HepG2 (cell line): ENCODE data around the gene ACSL5. TPM values are rescaled to one million over a fixed set of nuclear protein-coding genes. Genes with fewer than 3 reads are reported as not detected.

Source experiments
- AGO2 ChIP-seq: fragments of 200-400 bp; formaldehyde crosslinking; optimal IDR thresholded peaks from 2 replicates; pipeline ENCODE3; 2017; ENCODE audit warnings: mild to moderate bottlenecking, low read depth, low read length, moderate library complexity
- CBFB ChIP-seq: sonication (generic); formaldehyde crosslinking; IDR thresholded peaks from 2 replicates; pipeline ENCODE4 v1.4.0; 2020; ENCODE audit warnings: missing genetic modification reagents
- CEBPB ChIP-seq: IDR thresholded peaks from 2 replicates; pipeline ENCODE4 v1.6.1; 2011; ENCODE audit warnings: low read depth, low read length, improper control_type of control experiment, borderline replicate concordance
- CEBPG ChIP-seq: IDR thresholded peaks from 2 replicates; pipeline ENCODE4 v1.6.1; 2016
- CENPX ChIP-seq: sonication (generic); formaldehyde crosslinking; IDR thresholded peaks from 2 replicates; pipeline ENCODE4 v1.9.0; 2021; ENCODE audit warnings: mild to moderate bottlenecking, missing genetic modification reagents, moderate library complexity
- CREM ChIP-seq, 2 experiments: sonication (generic) in 1 of 2; formaldehyde crosslinking in 1 of 2; IDR thresholded peaks; 2 replicates each; pipeline versions ENCODE4 v1.4.0 to v1.6.1; 2016 to 2020; ENCODE audit warnings: antibody characterized with exemption in 1 of 2, mild to moderate bottlenecking in 1 of 2, missing genetic modification reagents in 1 of 2
- ELF3 ChIP-seq: IDR thresholded peaks from 2 replicates; pipeline ENCODE4 v1.6.1; 2016; ENCODE audit warnings: missing genetic modification reagents, missing compliant biosample characterization
- ISL2 ChIP-seq: sonication (generic); formaldehyde crosslinking; IDR thresholded peaks from 2 replicates; pipeline ENCODE4 v1.5.0; 2020; ENCODE audit warnings: missing genetic modification reagents
- KAT8 ChIP-seq: IDR thresholded peaks from 2 replicates; pipeline ENCODE4 v1.6.1; 2016; ENCODE audit warnings: missing genetic modification reagents, missing compliant biosample characterization
- NCOA2 ChIP-seq: sonication (generic); formaldehyde crosslinking; IDR thresholded peaks from 2 replicates; pipeline ENCODE4 v1.8.0; 2022; ENCODE audit warnings: inconsistent platforms
- NFIC ChIP-seq: IDR thresholded peaks from 2 replicates; pipeline ENCODE4 v1.6.1; 2012; ENCODE audit warnings: mild to moderate bottlenecking, low read length, inconsistent platforms
- NFRKB ChIP-seq: fragments of 450-650 bp; IDR thresholded peaks from 2 replicates; pipeline ENCODE4 v1.6.1; 2017
- NONO ChIP-seq, 2 experiments: fragments of 450-650 bp in 1 of 2; sonication (generic) in 1 of 2; formaldehyde crosslinking in 1 of 2; IDR thresholded peaks in 1 of 2; conservative IDR thresholded peaks in 1 of 2; 2 replicates each; pipeline versions ENCODE4 v1.6.1 to v1.8.0; 2017 to 2022; ENCODE audit warnings: mild to moderate bottlenecking in 1 of 2, missing genetic modification reagents in 1 of 2, moderate library complexity in 1 of 2
- TOPORS ChIP-seq: sonication (generic); formaldehyde crosslinking; IDR thresholded peaks from 2 replicates; pipeline ENCODE4 v1.8.0; 2023; ENCODE audit warnings: mild to moderate bottlenecking, missing genetic modification reagents
- TP53 ChIP-seq: sonication (generic); formaldehyde crosslinking; conservative IDR thresholded peaks from 2 replicates; pipeline ENCODE4 v1.4.0; 2020; ENCODE audit warnings: missing genetic modification reagents
- YEATS4 ChIP-seq: sonication (generic); formaldehyde crosslinking; IDR thresholded peaks from 2 replicates; pipeline ENCODE4 v1.4.0; 2020; ENCODE audit warnings: missing genetic modification reagents, borderline replicate concordance
- ZBTB38 ChIP-seq: sonication (generic); formaldehyde crosslinking; IDR thresholded peaks from 2 replicates; pipeline ENCODE4 v1.5.1; 2020; ENCODE audit warnings: mild to moderate bottlenecking, missing genetic modification reagents
- ZBTB42 ChIP-seq: sonication (generic); formaldehyde crosslinking; IDR thresholded peaks from 2 replicates; pipeline ENCODE4 v1.5.0; 2020; ENCODE audit warnings: mild to moderate bottlenecking, missing genetic modification reagents
- ZFYVE20 ChIP-seq: sonication (generic); formaldehyde crosslinking; IDR thresholded peaks from 2 replicates; pipeline ENCODE4 v1.8.0; 2023; ENCODE audit warnings: low read depth, mild to moderate bottlenecking, moderate library complexity, missing genetic modification reagents, borderline replicate concordance
- ZNF367 ChIP-seq: sonication (generic); formaldehyde crosslinking; IDR thresholded peaks from 2 replicates; pipeline ENCODE4 v1.4.0; 2020; ENCODE audit warnings: missing genetic modification reagents, borderline replicate concordance
- ZNF510 ChIP-seq: sonication (generic); formaldehyde crosslinking; IDR thresholded peaks from 2 replicates; pipeline ENCODE4 v1.4.0; 2020; ENCODE audit warnings: low read depth, mild to moderate bottlenecking, missing genetic modification reagents
- ZNF607 ChIP-seq: sonication (generic); formaldehyde crosslinking; IDR thresholded peaks from 2 replicates; pipeline ENCODE4 v1.5.1; 2020; ENCODE audit warnings: missing genetic modification reagents, mild to moderate bottlenecking, borderline replicate concordance
- ZNF614 ChIP-seq: IDR thresholded peaks from 2 replicates; pipeline ENCODE4 v1.6.1; 2018; ENCODE audit warnings: missing biosample characterization, missing genetic modification reagents, inconsistent platforms, borderline replicate concordance
- polyA plus RNA-seq, 8 experiments: library from polyadenylated mRNA; depleted of rRNA in 3 of 8; stranded (reverse) in 7 of 8; unstranded in 1 of 8; fragments of >200 nt; fragmentation: Illumina TruSeq in 4 of 8; extraction: Trizol in 4 of 8; gene quantifications; 2 replicates each; pipeline versions ENCODE4 v1.2.1 to v1.2.3, GENCODE V29; 2011 to 2016; ENCODE audit warnings: low read depth in 4 of 8, missing spikeins in 1 of 8, mixed read lengths in 1 of 8; ENCODE audit not compliant: insufficient read depth in 1 of 8
- total RNA-seq, 5 experiments: library from RNA; depleted of rRNA; stranded (reverse); fragments of >200 nt; fragmentation: Illumina TruSeq; extraction: Trizol; gene quantifications; 2 replicates each; pipeline ENCODE4 v1.2.3, GENCODE V29; 2016; ENCODE audit warnings: low read depth in 1 of 5
- TF ChIP-seq, protein P1 (sequence below): IDR thresholded peaks from 2 replicates; pipeline ENCODE4 v1.4.0; 2020; ENCODE audit warnings: mild to moderate bottlenecking, missing genetic modification reagents
- TF ChIP-seq, protein P2 (sequence below): sonication (generic); formaldehyde crosslinking; IDR thresholded peaks from 2 replicates; pipeline ENCODE4 v1.4.0; 2020; ENCODE audit warnings: missing genetic modification reagents, mild to moderate bottlenecking, borderline replicate concordance

The ACSL5 gene
- total and polyA plus RNA-seq, 2 of the 13 experiments (the other 11 are each of a cell fraction or from before 2014, with no cell fraction given): 56.4 to 82.5 TPM

GRCh38 chr10:112332509-112333228 is 41.2 kb upstream of the ACSL5 start (continued):
- TF ChIP-seq ISL2 (CRISPR knock-in tag) (peak; percentile 21; the same call in 1 of the 2 replicates), CEBPB (0 out of 2 replicates have a peak, but pooled peaks have one; percentile 36), ELF3 (CRISPR knock-in tag) (no peak), CENPX (CRISPR knock-in tag) (no peak), NONO (IDR thresholded peaks at IDR 0.05) (no peak), NONO (CRISPR knock-in tag; conservative IDR thresholded peaks at IDR 0.05) (no peak), ZNF607 (CRISPR knock-in tag) (no peak), YEATS4 (CRISPR knock-in tag) (no peak), AGO2 (no peak), CREM (IDR thresholded peaks at IDR 0.05) (peak; percentile 55; the same call in 1 of the 2 replicates), CREM (CRISPR knock-in tag; IDR thresholded peaks at IDR 0.05) (no peak), CEBPG (CRISPR knock-in tag) (0 out of 2 replicates have a peak, but pooled peaks have one; percentile 24), TP53 (CRISPR knock-in tag) (no peak), ZNF510 (CRISPR knock-in tag) (no peak), NFRKB (no peak), NFIC (0 out of 2 replicates have a peak, but pooled peaks have one; percentile 47), ZNF367 (CRISPR knock-in tag) (no peak), ZFYVE20 (CRISPR knock-in tag) (no peak), CBFB (CRISPR knock-in tag) (no peak), ZNF614 (CRISPR knock-in tag) (no peak), ZBTB38 (CRISPR knock-in tag) (no peak), TOPORS (no peak), ZBTB42 (CRISPR knock-in tag) (no peak), NCOA2 (CRISPR knock-in tag) (peak; percentile 49; the same call in 1 of the 2 replicates), KAT8 (CRISPR knock-in tag) (no peak)
- TF ChIP-seq, protein P1, sequence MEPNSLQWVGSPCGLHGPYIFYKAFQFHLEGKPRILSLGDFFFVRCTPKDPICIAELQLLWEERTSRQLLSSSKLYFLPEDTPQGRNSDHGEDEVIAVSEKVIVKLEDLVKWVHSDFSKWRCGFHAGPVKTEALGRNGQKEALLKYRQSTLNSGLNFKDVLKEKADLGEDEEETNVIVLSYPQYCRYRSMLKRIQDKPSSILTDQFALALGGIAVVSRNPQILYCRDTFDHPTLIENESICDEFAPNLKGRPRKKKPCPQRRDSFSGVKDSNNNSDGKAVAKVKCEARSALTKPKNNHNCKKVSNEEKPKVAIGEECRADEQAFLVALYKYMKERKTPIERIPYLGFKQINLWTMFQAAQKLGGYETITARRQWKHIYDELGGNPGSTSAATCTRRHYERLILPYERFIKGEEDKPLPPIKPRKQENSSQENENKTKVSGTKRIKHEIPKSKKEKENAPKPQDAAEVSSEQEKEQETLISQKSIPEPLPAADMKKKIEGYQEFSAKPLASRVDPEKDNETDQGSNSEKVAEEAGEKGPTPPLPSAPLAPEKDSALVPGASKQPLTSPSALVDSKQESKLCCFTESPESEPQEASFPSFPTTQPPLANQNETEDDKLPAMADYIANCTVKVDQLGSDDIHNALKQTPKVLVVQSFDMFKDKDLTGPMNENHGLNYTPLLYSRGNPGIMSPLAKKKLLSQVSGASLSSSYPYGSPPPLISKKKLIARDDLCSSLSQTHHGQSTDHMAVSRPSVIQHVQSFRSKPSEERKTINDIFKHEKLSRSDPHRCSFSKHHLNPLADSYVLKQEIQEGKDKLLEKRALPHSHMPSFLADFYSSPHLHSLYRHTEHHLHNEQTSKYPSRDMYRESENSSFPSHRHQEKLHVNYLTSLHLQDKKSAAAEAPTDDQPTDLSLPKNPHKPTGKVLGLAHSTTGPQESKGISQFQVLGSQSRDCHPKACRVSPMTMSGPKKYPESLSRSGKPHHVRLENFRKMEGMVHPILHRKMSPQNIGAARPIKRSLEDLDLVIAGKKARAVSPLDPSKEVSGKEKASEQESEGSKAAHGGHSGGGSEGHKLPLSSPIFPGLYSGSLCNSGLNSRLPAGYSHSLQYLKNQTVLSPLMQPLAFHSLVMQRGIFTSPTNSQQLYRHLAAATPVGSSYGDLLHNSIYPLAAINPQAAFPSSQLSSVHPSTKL (CRISPR knock-in tag): peak; percentile 37; the same call in 1 of the 2 replicates
- TF ChIP-seq, protein P2, sequence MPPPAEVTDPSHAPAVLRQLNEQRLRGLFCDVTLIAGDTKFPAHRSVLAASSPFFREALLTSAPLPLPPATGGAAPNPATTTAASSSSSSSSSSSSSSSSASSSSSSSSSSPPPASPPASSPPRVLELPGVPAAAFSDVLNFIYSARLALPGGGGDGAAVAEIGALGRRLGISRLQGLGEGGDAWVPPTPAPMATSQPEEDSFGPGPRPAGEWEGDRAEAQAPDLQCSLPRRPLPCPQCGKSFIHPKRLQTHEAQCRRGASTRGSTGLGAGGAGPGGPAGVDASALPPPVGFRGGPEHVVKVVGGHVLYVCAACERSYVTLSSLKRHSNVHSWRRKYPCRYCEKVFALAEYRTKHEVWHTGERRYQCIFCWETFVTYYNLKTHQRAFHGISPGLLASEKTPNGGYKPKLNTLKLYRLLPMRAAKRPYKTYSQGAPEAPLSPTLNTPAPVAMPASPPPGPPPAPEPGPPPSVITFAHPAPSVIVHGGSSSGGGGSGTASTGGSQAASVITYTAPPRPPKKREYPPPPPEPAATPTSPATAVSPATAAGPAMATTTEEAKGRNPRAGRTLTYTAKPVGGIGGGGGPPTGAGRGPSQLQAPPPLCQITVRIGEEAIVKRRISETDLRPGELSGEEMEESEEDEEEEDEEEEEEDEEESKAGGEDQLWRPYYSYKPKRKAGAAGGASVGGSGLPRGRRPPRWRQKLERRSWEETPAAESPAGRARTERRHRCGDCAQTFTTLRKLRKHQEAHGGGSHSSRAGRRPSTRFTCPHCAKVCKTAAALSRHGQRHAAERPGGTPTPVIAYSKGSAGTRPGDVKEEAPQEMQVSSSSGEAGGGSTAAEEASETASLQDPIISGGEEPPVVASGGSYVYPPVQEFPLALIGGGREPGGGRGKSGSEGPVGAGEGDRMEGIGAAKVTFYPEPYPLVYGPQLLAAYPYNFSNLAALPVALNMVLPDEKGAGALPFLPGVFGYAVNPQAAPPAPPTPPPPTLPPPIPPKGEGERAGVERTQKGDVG (CRISPR knock-in tag): no peak
